A549 (cell line): ENCODE data around the gene GAL3ST3. TPM values are rescaled to one million over a fixed set of nuclear protein-coding genes. Genes with fewer than 3 reads are reported as not detected.

Experiments used
- ATAC-seq, 2 experiments: fragments of 200-7000 bp in 1 of 2; fragments of >200 bp in 1 of 2; cut with Nextera tagmentation in 1 of 2; cut with Tn5 transposase in 1 of 2; 3 replicates each; pipeline versions ENCODE4 v1.8.0 to v1.9.1; 2018 to 2020; ENCODE audit warnings: mild to moderate bottlenecking in 1 of 2, moderate library complexity in 1 of 2
- CTCF ChIA-PET: fragments of 300-600 bp; sonication (Branson Sonifier 250); formaldehyde crosslinking; extraction: SDS; loops from one replicate; lab custom pipeline; 2021; ENCODE audit warnings: antibody characterized with exemption, inconsistent platforms; lab: Yijun Ruan, JAX
- POLR2A ChIA-PET: fragments of 350-600 bp; formaldehyde crosslinking; extraction: SDS; loops from one replicate; lab custom pipeline; 2021; ENCODE audit warnings: antibody characterized with exemption, inconsistent platforms; lab: Yijun Ruan, JAX
- DNase-seq, 2 experiments: peaks; one replicate each; pipeline versions ENCODE4 v3.0.0 to v3.0.0-alpha.2; 2011 to 2016; ENCODE audit warnings: low read depth in 1 of 2, low spot score in 1 of 2
- FAIRE-seq: peaks from 2 replicates; lab custom pipeline; 2011; peaks lifted over from hg19 to GRCh38; lab: Jason Lieb, UNC
- H3K27ac ChIP-seq, 2 experiments: fragments of >200 bp; sonication (Bioruptor Twin); formaldehyde crosslinking; 3 replicates each; pipeline ENCODE4 v1.5.1; 2016 to 2017
- H3K4me1 ChIP-seq: fragments of >200 bp; sonication (Bioruptor Twin); formaldehyde crosslinking; 3 replicates; pipeline ENCODE4 v1.6.1; 2016
- H3K4me2 ChIP-seq: fragments of >200 bp; sonication (Bioruptor Twin); formaldehyde crosslinking; 3 replicates; pipeline ENCODE4 v1.6.1; 2016
- H3K4me3 ChIP-seq: fragments of >200 bp; sonication (Bioruptor Twin); formaldehyde crosslinking; 3 replicates; pipeline ENCODE4 v1.5.1; 2016
- H3K9me3 ChIP-seq: fragments of >200 bp; sonication (Bioruptor Twin); formaldehyde crosslinking; 3 replicates; pipeline ENCODE4 v1.6.1; 2016
- CHD2 ChIP-seq: fragments of 150-350 bp; IDR thresholded peaks from 2 replicates; pipeline ENCODE4 v1.6.1; 2014; ENCODE audit warnings: low read length; ENCODE audit not compliant: partially characterized antibody
- ELK1 ChIP-seq: fragments of 150-350 bp; IDR thresholded peaks from 2 replicates; pipeline ENCODE4 v1.6.1; 2014; ENCODE audit warnings: low read depth, mild to moderate bottlenecking, low read length
- EP300 ChIP-seq, 2 experiments: fragments of >200 bp; sonication (Bioruptor Twin); formaldehyde crosslinking; IDR thresholded peaks; 2 replicates in 1 of 2; 3 replicates in 1 of 2; pipeline ENCODE4 v1.6.1; 2016 to 2017
- ESRRA ChIP-seq: fragments of 150-350 bp; IDR thresholded peaks from 2 replicates; pipeline ENCODE4 v1.6.1; 2014; ENCODE audit warnings: mild to moderate bottlenecking, low read length, borderline replicate concordance
- FOSL2 ChIP-seq, 2 experiments: fragments of 450-650 bp in 1 of 2; fragments of >200 bp in 1 of 2; sonication (Bioruptor Twin) in 1 of 2; formaldehyde crosslinking; IDR thresholded peaks; 2 replicates each; pipeline versions ENCODE4 v1.5.0 to v1.6.1; 2016 to 2020; ENCODE audit warnings: mild to moderate bottlenecking in 1 of 2, moderate library complexity in 1 of 2
- HES2 ChIP-seq: fragments of >200 bp; sonication (Bioruptor Twin); formaldehyde crosslinking; IDR thresholded peaks from 2 replicates; pipeline ENCODE4 v1.6.1; 2016
- HEYL ChIP-seq: fragments of 250-450 bp; sonication (Bioruptor Pico); IDR thresholded peaks from 2 replicates; pipeline ENCODE4 v1.8.0; 2021; ENCODE audit warnings: mild to moderate bottlenecking, moderate library complexity
- HOXB13 ChIP-seq: fragments of 250-450 bp; sonication (Bioruptor Pico); IDR thresholded peaks from 2 replicates; pipeline ENCODE4 v1.5.0; 2020; ENCODE audit warnings: low read depth, mild to moderate bottlenecking, moderate library complexity
- JUNB ChIP-seq: fragments of >200 bp; sonication (Bioruptor Twin); formaldehyde crosslinking; IDR thresholded peaks from 2 replicates; pipeline ENCODE4 v1.6.1; 2016
- KDM1A ChIP-seq: fragments of 200-600 bp; sonication (generic); IDR thresholded peaks from 2 replicates; pipeline ENCODE4 v1.6.1; 2016; ENCODE audit warnings: low read depth, mild to moderate bottlenecking
- KDM5A ChIP-seq: fragments of 200-600 bp; sonication (generic); IDR thresholded peaks from 2 replicates; pipeline ENCODE4 v1.6.1; 2016; ENCODE audit warnings: antibody characterized with exemption, mild to moderate bottlenecking
- NPAS2 ChIP-seq: fragments of 250-450 bp; sonication (Bioruptor Pico); IDR thresholded peaks from 2 replicates; pipeline ENCODE4 v1.8.0; 2022; ENCODE audit warnings: mild to moderate bottlenecking, moderate library complexity, borderline replicate concordance
- POLR2A ChIP-seq: IDR thresholded peaks from 2 replicates; pipeline ENCODE4 v1.6.1; 2012; ENCODE audit warnings: mild to moderate bottlenecking, low read length
- POLR2AphosphoS2 ChIP-seq: conservative IDR thresholded peaks from 2 replicates; pipeline ENCODE4 v1.6.1; 2012; ENCODE audit warnings: low read length, improper control_type of control experiment, inconsistent platforms
- RCOR1 ChIP-seq: fragments of 150-350 bp; IDR thresholded peaks from 2 replicates; pipeline ENCODE4 v1.6.1; 2014; ENCODE audit warnings: antibody characterized with exemption, low read length, low read depth
- REST ChIP-seq: fragments of 200-600 bp; sonication (generic); IDR thresholded peaks from 2 replicates; pipeline ENCODE4 v1.6.1; 2016; ENCODE audit warnings: antibody characterized with exemption, mild to moderate bottlenecking, moderate library complexity
- RFX5 ChIP-seq: fragments of 450-650 bp; IDR thresholded peaks from 2 replicates; pipeline ENCODE4 v1.7.1; 2014; ENCODE audit warnings: antibody characterized with exemption, mild to moderate bottlenecking, moderate library complexity
- RNF2 ChIP-seq: fragments of 200-600 bp; sonication (generic); IDR thresholded peaks from 2 replicates; pipeline ENCODE4 v1.6.1; 2016; ENCODE audit warnings: low read depth, mild to moderate bottlenecking, antibody characterized with exemption, moderate library complexity, borderline replicate concordance
- SMC3 ChIP-seq: fragments of >200 bp; sonication (Bioruptor Twin); formaldehyde crosslinking; IDR thresholded peaks from 3 replicates; pipeline ENCODE4 v1.6.1; 2018; ENCODE audit warnings: inconsistent platforms
- TP53 ChIP-seq: fragments of 250-450 bp; sonication (Bioruptor Pico); IDR thresholded peaks from 2 replicates; pipeline ENCODE4 v1.5.0; 2021; ENCODE audit warnings: mild to moderate bottlenecking, moderate library complexity
- USF2 ChIP-seq: fragments of 450-650 bp; IDR thresholded peaks from 2 replicates; pipeline ENCODE4 v1.6.1; 2014; ENCODE audit warnings: antibody characterized with exemption
- ZC3H11A ChIP-seq: fragments of 450-650 bp; IDR thresholded peaks from 2 replicates; pipeline ENCODE4 v1.6.1; 2014; ENCODE audit warnings: antibody characterized with exemption, mild to moderate bottlenecking
- ZSCAN20 ChIP-seq: fragments of 250-450 bp; sonication (Bioruptor Pico); IDR thresholded peaks from 2 replicates; pipeline ENCODE4 v1.8.0; 2022; ENCODE audit warnings: mild to moderate bottlenecking, moderate library complexity
- WGBS: methylation state at CpG from one replicate; pipeline ENCODE4 v1.1.6; 2017; ENCODE audit errors: missing lambda C conversion rate; 5-methylcytosine and 5-hydroxymethylcytosine counted together
- polyA plus RNA-seq, 4 experiments: library from polyadenylated mRNA; depleted of rRNA in 3 of 4; stranded (reverse); fragments of >200 nt; fragmentation: RNase III in 1 of 4; extraction: RNeasy Plus Mini Kit Qiagen cat#74134 plus additional on column Dnase treatment in 1 of 4; gene quantifications; 2 replicates in 3 of 4; 3 replicates in 1 of 4; pipeline ENCODE4 v1.2.3, GENCODE V29; 2011 to 2017
- TF ChIP-seq, protein P1 (sequence below): IDR thresholded peaks from 2 replicates; pipeline ENCODE4 v1.6.1; 2012
- TF ChIP-seq, protein P2 (sequence below): IDR thresholded peaks from 2 replicates; pipeline ENCODE4 v1.6.1; 2012
- TF ChIP-seq, protein P3 (sequence below): fragments of 250-450 bp; sonication (Bioruptor Pico); IDR thresholded peaks from 2 replicates; pipeline ENCODE4 v1.5.0; 2020; ENCODE audit warnings: low read depth, mild to moderate bottlenecking, moderate library complexity
- TF ChIP-seq, protein P4 (sequence below): fragments of >200 bp; sonication (Bioruptor Twin); formaldehyde crosslinking; IDR thresholded peaks from 3 replicates; pipeline ENCODE4 v1.6.1; 2016

GAL3ST3 gene
- polyA plus RNA-seq, 2 of the 4 experiments (the other 2 are of a cell fraction): not detected

DNA sequence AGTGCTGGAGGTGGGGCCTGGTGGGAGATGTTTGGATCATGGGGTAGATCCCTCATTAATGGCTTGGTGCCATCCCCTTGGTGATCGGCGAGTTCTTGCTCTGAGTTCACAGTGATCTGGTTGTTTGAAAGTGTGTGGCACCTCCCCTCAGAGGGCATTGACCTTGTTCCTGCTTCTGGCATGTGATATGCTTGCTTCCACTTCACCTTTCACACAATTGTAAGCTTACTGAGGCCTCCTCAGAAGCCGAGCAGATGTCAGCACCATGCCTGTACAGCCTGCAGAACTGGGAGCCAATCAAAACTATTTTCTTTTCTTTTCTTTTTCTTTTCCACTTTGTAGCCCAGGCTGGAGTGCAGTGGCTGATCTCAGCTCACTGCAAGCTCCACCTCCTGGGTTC is 11.6 kb downstream of the GAL3ST3 start:
- 67% methylated on average over 3 of the region's 3 CpGs for WGBS
- no peak for DNase-seq
- peaks cover 12% of the 10 kb centered on the region for H3K9me3 ChIP-seq
- H3K4me3 ChIP-seq: no peak overlapping the region
- no peak for FAIRE-seq
- POLR2A ChIA-PET: no interaction called here
- no peak overlapping the region for H3K4me2 ChIP-seq
- ATAC-seq: no peak
- no peaks in the 10 kb centered on the region for H3K4me1 ChIP-seq
- TF ChIP-seq ESRRA (no peak), SMC3 (no peak), FOSL2 (IDR thresholded peaks at IDR 0.05) (no peak), FOSL2 (CRISPR knock-in tag; IDR thresholded peaks at IDR 0.05) (no peak), HES2 (no peak), ZSCAN20 (CRISPR knock-in tag) (no peak), HOXB13 (CRISPR knock-in tag) (no peak), RCOR1 (no peak), KDM5A (no peak), TP53 (CRISPR knock-in tag) (no peak), RFX5 (no peak), POLR2A (no peak), EP300 (IDR thresholded peaks at IDR 0.05) (no peak)
- TF ChIP-seq, protein P1, sequence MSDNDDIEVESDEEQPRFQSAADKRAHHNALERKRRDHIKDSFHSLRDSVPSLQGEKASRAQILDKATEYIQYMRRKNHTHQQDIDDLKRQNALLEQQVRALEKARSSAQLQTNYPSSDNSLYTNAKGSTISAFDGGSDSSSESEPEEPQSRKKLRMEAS: no peak
- TF ChIP-seq, protein P2, sequence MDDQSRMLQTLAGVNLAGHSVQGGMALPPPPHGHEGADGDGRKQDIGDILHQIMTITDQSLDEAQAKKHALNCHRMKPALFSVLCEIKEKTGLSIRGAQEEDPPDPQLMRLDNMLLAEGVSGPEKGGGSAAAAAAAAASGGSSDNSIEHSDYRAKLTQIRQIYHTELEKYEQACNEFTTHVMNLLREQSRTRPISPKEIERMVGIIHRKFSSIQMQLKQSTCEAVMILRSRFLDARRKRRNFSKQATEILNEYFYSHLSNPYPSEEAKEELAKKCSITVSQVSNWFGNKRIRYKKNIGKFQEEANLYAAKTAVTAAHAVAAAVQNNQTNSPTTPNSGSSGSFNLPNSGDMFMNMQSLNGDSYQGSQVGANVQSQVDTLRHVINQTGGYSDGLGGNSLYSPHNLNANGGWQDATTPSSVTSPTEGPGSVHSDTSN: no peak
- no peak overlapping the region for H3K27ac ChIP-seq
- CTCF ChIA-PET: interaction anchor here (0.7 to 15.8 kb wide), 6 partner anchors 7 to 31 kb away, joined by 3 to 188 read pairs (median 8); no protein-coding TSS in a partner anchor

GRCh38 chr11:66036334-66036710 is 12.6 kb downstream of the GAL3ST3 start:
- ATAC-seq (no peak), FAIRE-seq (no peak), DNase-seq (no peak)
- 41% methylated on average over 5 of the region's 5 CpGs for WGBS
- ChIA-PET CTCF (interaction anchor here (1.4 to 15.8 kb wide), 5 partner anchors 8 to 100 kb away, joined by 3 to 188 read pairs (median 13); no protein-coding TSS in a partner anchor), POLR2A (no interaction called here)
- Histone ChIP-seq H3K4me3 (no peak overlapping the region), H3K4me2 (no peak overlapping the region), H3K9me3 (peaks cover 12% of the 10 kb centered on the region), H3K4me1 (no peaks in the 10 kb centered on the region), H3K27ac (no peak overlapping the region)
- TF ChIP-seq ELK1 (no peak), HEYL (CRISPR knock-in tag) (no peak), NPAS2 (no peak), KDM5A (no peak), ZC3H11A (no peak), FOSL2 (IDR thresholded peaks at IDR 0.05) (no peak), FOSL2 (CRISPR knock-in tag; IDR thresholded peaks at IDR 0.05) (no peak), USF2 (no peak), POLR2AphosphoS2 (no peak), RNF2 (no peak), RFX5 (no peak), CHD2 (no peak), JUNB (no peak), POLR2A (no peak), KDM1A (no peak), REST (no peak)
- TF ChIP-seq, protein P2: no peak
- TF ChIP-seq, protein P3, sequence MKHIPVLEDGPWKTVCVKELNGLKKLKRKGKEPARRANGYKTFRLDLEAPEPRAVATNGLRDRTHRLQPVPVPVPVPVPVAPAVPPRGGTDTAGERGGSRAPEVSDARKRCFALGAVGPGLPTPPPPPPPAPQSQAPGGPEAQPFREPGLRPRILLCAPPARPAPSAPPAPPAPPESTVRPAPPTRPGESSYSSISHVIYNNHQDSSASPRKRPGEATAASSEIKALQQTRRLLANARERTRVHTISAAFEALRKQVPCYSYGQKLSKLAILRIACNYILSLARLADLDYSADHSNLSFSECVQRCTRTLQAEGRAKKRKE (CRISPR knock-in tag): no peak
- TF ChIP-seq, protein P4, sequence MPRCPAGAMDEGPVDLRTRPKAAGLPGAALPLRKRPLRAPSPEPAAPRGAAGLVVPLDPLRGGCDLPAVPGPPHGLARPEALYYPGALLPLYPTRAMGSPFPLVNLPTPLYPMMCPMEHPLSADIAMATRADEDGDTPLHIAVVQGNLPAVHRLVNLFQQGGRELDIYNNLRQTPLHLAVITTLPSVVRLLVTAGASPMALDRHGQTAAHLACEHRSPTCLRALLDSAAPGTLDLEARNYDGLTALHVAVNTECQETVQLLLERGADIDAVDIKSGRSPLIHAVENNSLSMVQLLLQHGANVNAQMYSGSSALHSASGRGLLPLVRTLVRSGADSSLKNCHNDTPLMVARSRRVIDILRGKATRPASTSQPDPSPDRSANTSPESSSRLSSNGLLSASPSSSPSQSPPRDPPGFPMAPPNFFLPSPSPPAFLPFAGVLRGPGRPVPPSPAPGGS: no peak
